ENCODE data around the gene DCTN3. TPM values are rescaled to one million over a fixed set of nuclear protein-coding genes. Genes with fewer than 3 reads are reported as not detected.

DCTN3 gene
- total RNA-seq, 1 donor: 84.0 TPM

DNA sequence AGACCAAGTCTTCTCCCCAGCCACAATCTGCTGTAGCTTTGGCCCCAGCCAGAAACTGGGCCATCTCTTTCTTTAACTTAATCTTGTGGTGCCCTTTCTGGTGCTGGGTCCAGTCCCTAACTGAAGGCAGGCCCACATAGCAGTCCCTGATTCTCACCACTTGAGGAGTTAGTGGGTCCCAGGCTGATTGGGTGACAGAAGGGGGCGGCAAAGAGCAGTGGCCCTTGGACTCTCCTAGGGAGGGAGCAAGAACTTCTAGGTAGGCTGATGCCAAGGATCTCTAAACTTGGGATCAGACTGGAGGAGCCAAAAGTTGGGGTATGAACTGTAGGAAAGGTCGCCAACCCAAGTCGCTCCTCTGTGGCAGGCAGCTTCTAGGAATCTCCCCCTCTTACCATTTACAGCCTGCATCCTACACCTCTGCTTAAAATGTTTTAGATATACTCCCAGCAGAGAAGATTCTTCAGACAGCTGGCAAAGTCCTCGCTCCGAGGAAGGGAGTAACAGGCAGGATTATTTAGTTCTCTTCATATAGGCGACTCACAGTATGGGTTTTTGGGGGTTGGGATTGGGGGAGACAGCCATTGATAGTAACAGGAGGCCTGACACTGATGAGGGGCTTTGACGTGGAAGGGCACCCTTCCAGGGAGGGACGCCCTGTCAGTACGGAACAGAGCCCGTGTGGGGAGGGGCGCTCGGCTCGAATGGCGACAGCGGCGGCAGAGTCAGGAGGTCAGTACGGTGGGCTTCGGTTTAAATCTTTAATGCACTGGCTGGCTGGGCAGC, 44.2 kb upstream of the DCTN3 start:
- TF ChIP-seq, protein P1, sequence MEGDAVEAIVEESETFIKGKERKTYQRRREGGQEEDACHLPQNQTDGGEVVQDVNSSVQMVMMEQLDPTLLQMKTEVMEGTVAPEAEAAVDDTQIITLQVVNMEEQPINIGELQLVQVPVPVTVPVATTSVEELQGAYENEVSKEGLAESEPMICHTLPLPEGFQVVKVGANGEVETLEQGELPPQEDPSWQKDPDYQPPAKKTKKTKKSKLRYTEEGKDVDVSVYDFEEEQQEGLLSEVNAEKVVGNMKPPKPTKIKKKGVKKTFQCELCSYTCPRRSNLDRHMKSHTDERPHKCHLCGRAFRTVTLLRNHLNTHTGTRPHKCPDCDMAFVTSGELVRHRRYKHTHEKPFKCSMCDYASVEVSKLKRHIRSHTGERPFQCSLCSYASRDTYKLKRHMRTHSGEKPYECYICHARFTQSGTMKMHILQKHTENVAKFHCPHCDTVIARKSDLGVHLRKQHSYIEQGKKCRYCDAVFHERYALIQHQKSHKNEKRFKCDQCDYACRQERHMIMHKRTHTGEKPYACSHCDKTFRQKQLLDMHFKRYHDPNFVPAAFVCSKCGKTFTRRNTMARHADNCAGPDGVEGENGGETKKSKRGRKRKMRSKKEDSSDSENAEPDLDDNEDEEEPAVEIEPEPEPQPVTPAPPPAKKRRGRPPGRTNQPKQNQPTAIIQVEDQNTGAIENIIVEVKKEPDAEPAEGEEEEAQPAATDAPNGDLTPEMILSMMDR (IDR thresholded peaks at IDR 0.05; ENCODE audit: extremely low read depth, low read depth, low read length): peak; percentile 100
- Histone ChIP-seq H3K27me3 (ENCODE audit: insufficient read depth, low read length) (no peaks in the 10 kb centered on the region), H2AFZ (ENCODE audit: low read length) (peak overlapping the region; percentile 74), H3K79me2 (ENCODE audit: insufficient read depth, low read length) (peaks cover 21% of the 10 kb centered on the region), H4K20me1 (ENCODE audit: insufficient read depth, low read length) (peaks cover 3% of the 10 kb centered on the region), H3K36me3 (ENCODE audit: insufficient read depth, low read length) (no peaks in the 10 kb centered on the region), H3K4me1 (ENCODE audit: insufficient read depth, low read length) (peaks cover 12% of the 10 kb centered on the region), H3K4me3 (ENCODE audit: insufficient read depth, low read length) (peak overlapping the region; percentile 94), H3K27ac (ENCODE audit: low read depth, low read length) (peak overlapping the region; percentile 60), H3K9me3 (ENCODE audit: low read depth, low read length) (no peaks in the 10 kb centered on the region), H3K4me2 (ENCODE audit: insufficient read depth, low read length) (peak overlapping the region; percentile 83)
- DNase-seq (ENCODE audit: insufficient read length, low spot score, missing footprints): peak; percentile 97

DNA sequence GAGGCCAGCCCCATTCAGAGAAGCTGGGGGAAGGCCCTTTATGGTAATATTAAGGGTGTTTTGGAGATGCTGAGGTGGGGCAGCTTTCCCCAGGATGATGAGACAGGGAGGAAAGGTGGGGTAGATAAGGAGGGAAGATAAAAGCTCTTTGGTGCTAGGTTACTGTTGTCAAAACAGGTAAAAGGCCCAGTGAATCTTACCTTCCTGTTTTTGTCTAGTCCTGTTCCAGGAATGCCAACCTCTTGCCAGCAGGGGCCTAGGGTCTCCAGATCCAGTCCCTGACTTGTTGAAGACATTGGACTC, 43.0 kb upstream of the DCTN3 start:
- Histone ChIP-seq H3K27ac (ENCODE audit: low read depth, low read length) (no peak overlapping the region), H3K79me2 (ENCODE audit: insufficient read depth, low read length) (peaks cover 20% of the 10 kb centered on the region), H4K20me1 (ENCODE audit: insufficient read depth, low read length) (peaks cover 3% of the 10 kb centered on the region), H3K9me3 (ENCODE audit: low read depth, low read length) (no peaks in the 10 kb centered on the region), H3K36me3 (ENCODE audit: insufficient read depth, low read length) (no peaks in the 10 kb centered on the region), H3K4me1 (ENCODE audit: insufficient read depth, low read length) (peaks cover 12% of the 10 kb centered on the region), H3K27me3 (ENCODE audit: insufficient read depth, low read length) (no peaks in the 10 kb centered on the region), H3K4me3 (ENCODE audit: insufficient read depth, low read length) (no peak overlapping the region), H3K4me2 (ENCODE audit: insufficient read depth, low read length) (no peak overlapping the region), H2AFZ (ENCODE audit: low read length) (no peak overlapping the region)
- TF ChIP-seq, protein P1 (IDR thresholded peaks at IDR 0.05; ENCODE audit: extremely low read depth, low read depth, low read length): no peak
- peak; percentile 48 for DNase-seq (ENCODE audit: insufficient read length, low spot score, missing footprints)

DNA sequence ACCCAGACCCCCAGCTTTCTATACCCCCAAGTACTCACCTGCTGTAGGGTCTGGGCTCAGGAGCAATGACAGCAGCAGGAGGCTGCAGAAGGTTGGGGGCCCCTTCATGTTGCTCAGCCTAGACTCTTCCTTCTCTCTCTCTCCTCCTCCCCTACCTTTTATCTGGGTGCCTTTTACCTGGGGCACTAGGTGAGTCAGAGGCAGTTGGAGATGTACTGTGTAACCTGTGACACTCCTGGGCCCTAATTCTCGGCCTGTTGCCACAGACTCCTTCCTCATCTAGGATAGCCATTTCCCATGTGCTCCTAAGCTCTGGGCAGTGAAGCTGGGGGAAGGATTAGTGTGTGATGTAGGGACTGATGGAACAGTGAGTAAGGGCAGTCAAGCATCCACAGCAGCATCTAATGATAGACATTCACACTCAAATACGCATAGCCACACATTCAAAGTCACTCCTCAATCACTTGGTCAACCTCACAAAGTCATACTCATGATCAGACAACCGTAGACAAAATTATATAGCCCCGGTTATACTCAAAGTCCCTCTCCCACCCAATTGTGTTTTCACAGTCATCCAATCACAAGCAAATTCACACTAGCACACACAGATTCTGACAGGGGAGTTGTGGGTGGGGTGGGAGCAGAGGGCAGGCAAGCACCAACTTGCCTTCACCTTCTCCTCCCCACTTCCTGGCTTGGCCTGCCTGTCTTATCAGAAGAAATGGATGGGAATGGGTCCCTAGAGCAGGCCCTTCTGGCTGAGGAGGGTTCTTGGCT, 42.4 kb upstream of the DCTN3 start, which contains the start of gene CCL27:
CCL27 (minus strand) TSS at position 132 of the 777 bp plus-strand sequence; CDS start at position 108, 24 bp downstream.
- Histone ChIP-seq H3K36me3 (ENCODE audit: insufficient read depth, low read length) (no peaks in the 10 kb centered on the region), H2AFZ (ENCODE audit: low read length) (no peak within 1 kb of the TSS), H4K20me1 (ENCODE audit: insufficient read depth, low read length) (peaks cover 1% of the 10 kb centered on the region), H3K27ac (ENCODE audit: low read depth, low read length) (no peak within 1 kb of the TSS), H3K4me1 (ENCODE audit: insufficient read depth, low read length) (peaks cover 12% of the 10 kb centered on the region), H3K9me3 (ENCODE audit: low read depth, low read length) (no peaks in the 10 kb centered on the region), H3K27me3 (ENCODE audit: insufficient read depth, low read length) (no peaks in the 10 kb centered on the region), H3K4me3 (ENCODE audit: insufficient read depth, low read length) (no peak within 1 kb of the TSS), H3K4me2 (ENCODE audit: insufficient read depth, low read length) (no peak within 1 kb of the TSS), H3K79me2 (ENCODE audit: insufficient read depth, low read length) (peaks cover 16% of the 10 kb centered on the region)
- TF ChIP-seq, protein P1 (IDR thresholded peaks at IDR 0.05; ENCODE audit: extremely low read depth, low read depth, low read length): no peak
- peak; percentile 73 for DNase-seq (ENCODE audit: insufficient read length, low spot score, missing footprints)
